Mucosa of stomach (tissue), 1 donor: Measurements from ENCODE around the gene JARID2.

ENCODE experiments used
- H3K27me3 ChIP-seq: one replicate; pipeline ENCODE4 v1.7.0; 2013; ENCODE audit warnings: mild to moderate bottlenecking, low read length; ENCODE audit not compliant: control insufficient read depth, insufficient read depth
- H3K36me3 ChIP-seq: one replicate; pipeline ENCODE4 v1.7.0; 2013; ENCODE audit warnings: low read length; ENCODE audit not compliant: control insufficient read depth, insufficient read depth
- H3K4me1 ChIP-seq: one replicate; pipeline ENCODE4 v1.7.0; 2013; ENCODE audit warnings: mild to moderate bottlenecking, low read length; ENCODE audit not compliant: control insufficient read depth, insufficient read depth
- H3K4me3 ChIP-seq: one replicate; pipeline ENCODE4 v1.7.0; 2013; ENCODE audit warnings: low read length
- H3K9ac ChIP-seq: one replicate; pipeline ENCODE4 v1.7.0; 2013; ENCODE audit warnings: mild to moderate bottlenecking, low read length, moderate library complexity
- H3K9me3 ChIP-seq: one replicate; pipeline ENCODE4 v1.7.0; 2013; ENCODE audit warnings: mild to moderate bottlenecking, low read length, moderate library complexity; ENCODE audit not compliant: control insufficient read depth
- donor health status: Pancreatic carcinoma.

The JARID2 gene

GRCh38 chr6:15500901-15501825 lies 255.3 kb downstream of the JARID2 start:
- Histone ChIP-seq H3K27me3 (no peaks in the 10 kb centered on the region), H3K9ac (no peak overlapping the region), H3K36me3 (peaks cover 15% of the 10 kb centered on the region), H3K4me1 (no peaks in the 10 kb centered on the region), H3K4me3 (no peak overlapping the region), H3K9me3 (no peaks in the 10 kb centered on the region)

GRCh38 chr6:15501826-15502445 lies 256.1 kb downstream of the JARID2 start:
- peaks cover 15% of the 10 kb centered on the region for H3K36me3 ChIP-seq

GRCh38 chr6:15502446-15503345 lies 256.8 kb downstream of the JARID2 start:
- H3K27me3 ChIP-seq = no peaks in the 10 kb centered on the region
- no peak overlapping the region for H3K4me3 ChIP-seq
- H3K4me1 ChIP-seq = no peaks in the 10 kb centered on the region
- H3K36me3 ChIP-seq = peaks cover 15% of the 10 kb centered on the region
- H3K9ac ChIP-seq = no peak overlapping the region
- no peaks in the 10 kb centered on the region for H3K9me3 ChIP-seq

More at GRCh38 chr6:15501826-15502445, 256.1 kb downstream of the JARID2 start:
- Histone ChIP-seq H3K9me3 (no peaks in the 10 kb centered on the region), H3K9ac (no peak overlapping the region), H3K4me1 (no peaks in the 10 kb centered on the region), H3K4me3 (no peak overlapping the region), H3K27me3 (no peaks in the 10 kb centered on the region)

GRCh38 chr6:15503346-15503680 lies 257.4 kb downstream of the JARID2 start:
- no peaks in the 10 kb centered on the region for H3K4me1 ChIP-seq

GRCh38 chr6:15504040-15504495 lies 258.2 kb downstream of the JARID2 start:
- no peaks in the 10 kb centered on the region for H3K27me3 ChIP-seq
- H3K4me1 ChIP-seq = no peaks in the 10 kb centered on the region
- no peak overlapping the region for H3K4me3 ChIP-seq
- H3K9me3 ChIP-seq = no peaks in the 10 kb centered on the region
- H3K9ac ChIP-seq = no peak overlapping the region
- H3K36me3 ChIP-seq = peaks cover 17% of the 10 kb centered on the region

More at GRCh38 chr6:15503346-15503680, 257.4 kb downstream of the JARID2 start:
- Histone ChIP-seq H3K9ac (no peak overlapping the region), H3K27me3 (no peaks in the 10 kb centered on the region), H3K9me3 (no peaks in the 10 kb centered on the region), H3K4me3 (no peak overlapping the region), H3K36me3 (peaks cover 15% of the 10 kb centered on the region)

GRCh38 chr6:15504581-15505350 lies 258.9 kb downstream of the JARID2 start:
- H3K4me3 ChIP-seq = no peak overlapping the region
- peaks cover 22% of the 10 kb centered on the region for H3K36me3 ChIP-seq
- H3K27me3 ChIP-seq = no peaks in the 10 kb centered on the region
- H3K4me1 ChIP-seq = no peaks in the 10 kb centered on the region
- H3K9ac ChIP-seq = no peak overlapping the region
- H3K9me3 ChIP-seq = no peaks in the 10 kb centered on the region

GRCh38 chr6:15505463-15505918 lies 259.6 kb downstream of the JARID2 start:
- H3K4me3 ChIP-seq = no peak overlapping the region
- H3K27me3 ChIP-seq = no peaks in the 10 kb centered on the region
- H3K4me1 ChIP-seq = no peaks in the 10 kb centered on the region
- peaks cover 22% of the 10 kb centered on the region for H3K36me3 ChIP-seq
- no peak overlapping the region for H3K9ac ChIP-seq
- H3K9me3 ChIP-seq = no peaks in the 10 kb centered on the region

- H3K4me1 ChIP-seq = no peaks in the 10 kb centered on the region
- no peak overlapping the region for H3K4me3 ChIP-seq
- peaks cover 20% of the 10 kb centered on the region for H3K36me3 ChIP-seq
- H3K27me3 ChIP-seq = no peaks in the 10 kb centered on the region
- no peaks in the 10 kb centered on the region for H3K9me3 ChIP-seq
- no peak overlapping the region for H3K9ac ChIP-seq
Observed at GRCh38 chr6:15506066-15506465, 260.2 kb downstream of the JARID2 start.

- Histone ChIP-seq H3K27me3 (no peaks in the 10 kb centered on the region), H3K36me3 (peaks cover 22% of the 10 kb centered on the region), H3K9ac (no peak overlapping the region), H3K9me3 (no peaks in the 10 kb centered on the region), H3K4me3 (no peak overlapping the region), H3K4me1 (no peaks in the 10 kb centered on the region)
Observed at GRCh38 chr6:15507221-15507620, 261.4 kb downstream of the JARID2 start.

GRCh38 chr6:15507746-15508145 lies 261.9 kb downstream of the JARID2 start:
- H3K36me3 ChIP-seq = peaks cover 22% of the 10 kb centered on the region

GRCh38 chr6:15508441-15508871 lies 262.6 kb downstream of the JARID2 start:
- Histone ChIP-seq H3K27me3 (no peaks in the 10 kb centered on the region), H3K4me1 (no peaks in the 10 kb centered on the region), H3K36me3 (peaks cover 24% of the 10 kb centered on the region), H3K9me3 (no peaks in the 10 kb centered on the region), H3K9ac (no peak overlapping the region), H3K4me3 (no peak overlapping the region)

More at GRCh38 chr6:15507746-15508145, 261.9 kb downstream of the JARID2 start:
- Histone ChIP-seq H3K27me3 (no peaks in the 10 kb centered on the region), H3K9me3 (no peaks in the 10 kb centered on the region), H3K9ac (no peak overlapping the region), H3K4me3 (no peak overlapping the region), H3K4me1 (no peaks in the 10 kb centered on the region)
